IMR-90 (cell line): ENCODE measurements around the gene SLC16A8. TPM values are rescaled to one million over a fixed set of nuclear protein-coding genes. Genes with fewer than 3 reads are reported as not detected.

Source experiments
- ATAC-seq: fragments of 200-7000 bp; cut with Tn5 transposase; 2 replicates; pipeline ENCODE4 v1.9.1; 2020; ENCODE audit warnings: low read depth, mild to moderate bottlenecking, moderate library complexity
- BruUV-seq: library from RNA; stranded (reverse); fragments of 400-500 nt; replicated peaks from 2 replicates; lab custom pipeline; 2021; lab: Mats Ljungman, UMichigan
- CTCF ChIA-PET: fragments of 300-600 bp; formaldehyde crosslinking; extraction: SDS; loops from one replicate; lab custom pipeline; 2021; ENCODE audit warnings: antibody characterized with exemption; lab: Yijun Ruan, JAX
- POLR2A ChIA-PET: fragments of 300-600 bp; sonication (Branson Sonifier 250); formaldehyde crosslinking; loops from one replicate; lab custom pipeline; 2022; ENCODE audit warnings: antibody characterized with exemption; ENCODE audit not compliant: unreplicated experiment; lab: Charles Lee
- DNase-seq: peaks from one replicate; pipeline ENCODE4 v3.0.0; 2013
- H2AFZ ChIP-seq: replicated peaks from 2 replicates; pipeline ENCODE3; 2013; ENCODE audit warnings: low read length, mild to moderate bottlenecking; ENCODE audit not compliant: poor library complexity
- H2AK5ac ChIP-seq: 2 replicates; pipeline ENCODE4 v1.6.1; 2013; ENCODE audit warnings: low read depth, low read length, inconsistent platforms
- H2AK9ac ChIP-seq: replicated peaks from 2 replicates; pipeline ENCODE3; 2013; ENCODE audit warnings: mild to moderate bottlenecking, low read depth, low read length, moderate library complexity; ENCODE audit not compliant: poor library complexity
- H2BK120ac ChIP-seq: 2 replicates; pipeline ENCODE4 v1.6.1; 2013; ENCODE audit warnings: low read depth, low read length, inconsistent platforms
- H2BK15ac ChIP-seq: 3 replicates; pipeline ENCODE4 v1.6.1; 2013; ENCODE audit warnings: low read depth, low read length, inconsistent platforms
- H2BK20ac ChIP-seq: 2 replicates; pipeline ENCODE4 v1.6.1; 2013; ENCODE audit warnings: low read depth, mild to moderate bottlenecking, inconsistent platforms, low read length, moderate library complexity
- H2BK5ac ChIP-seq: 2 replicates; pipeline ENCODE4 v1.6.1; 2013; ENCODE audit warnings: mild to moderate bottlenecking, low read depth, low read length, inconsistent platforms; ENCODE audit not compliant: poor library complexity, severe bottlenecking
- H3K14ac ChIP-seq: replicated peaks from 2 replicates; pipeline ENCODE4 v1.6.1; 2013; ENCODE audit warnings: low read depth, low read length, inconsistent platforms
- H3K18ac ChIP-seq: 2 replicates; pipeline ENCODE4 v1.6.1; 2013; ENCODE audit warnings: low read depth, low read length, control low read depth
- H3K23ac ChIP-seq: 2 replicates; pipeline ENCODE4 v1.6.1; 2013; ENCODE audit warnings: low read depth, low read length, inconsistent platforms
- H3K27ac ChIP-seq: 2 replicates; pipeline ENCODE4 v1.5.1; 2013; ENCODE audit warnings: mild to moderate bottlenecking, control low read depth, low read length; ENCODE audit not compliant: insufficient read depth
- H3K27me3 ChIP-seq: 2 replicates; pipeline ENCODE4 v1.6.1; 2013; ENCODE audit warnings: low read length; ENCODE audit not compliant: control insufficient read depth, insufficient read depth
- H3K36me3 ChIP-seq: 2 replicates; pipeline ENCODE4 v1.6.1; 2013; ENCODE audit warnings: low read length, mixed read lengths; ENCODE audit not compliant: control insufficient read depth, insufficient read depth
- H3K4ac ChIP-seq: 2 replicates; pipeline ENCODE4 v1.6.1; 2013; ENCODE audit warnings: low read depth, low read length, inconsistent platforms
- H3K4me1 ChIP-seq: 2 replicates; pipeline ENCODE4 v1.6.1; 2013; ENCODE audit warnings: low read length, mixed read lengths; ENCODE audit not compliant: control insufficient read depth, insufficient read depth
- H3K4me2 ChIP-seq: 2 replicates; pipeline ENCODE4 v1.6.1; 2013; ENCODE audit warnings: low read depth, mild to moderate bottlenecking, control low read depth, low read length, moderate library complexity
- H3K4me3 ChIP-seq: 2 replicates; pipeline ENCODE4 v1.5.1; 2013; ENCODE audit warnings: low read depth, mild to moderate bottlenecking, control low read depth, low read length, moderate library complexity; ENCODE audit not compliant: insufficient read depth
- H3K56ac ChIP-seq: 2 replicates; pipeline ENCODE4 v1.6.1; 2013; ENCODE audit warnings: low read length, inconsistent platforms; ENCODE audit not compliant: insufficient read depth; ENCODE audit errors: extremely low read depth
- H3K79me1 ChIP-seq, 2 experiments: 2 replicates each; pipeline ENCODE4 v1.6.1; 2013; ENCODE audit warnings: low read length in 2 of 2, inconsistent platforms in 1 of 2, low read depth in 1 of 2
- H3K9ac ChIP-seq: 2 replicates; pipeline ENCODE4 v1.6.1; 2013; ENCODE audit warnings: low read depth, low read length, control low read depth
- H3K9me1 ChIP-seq: 2 replicates; pipeline ENCODE4 v1.6.1; 2013; ENCODE audit warnings: low read length, inconsistent platforms; ENCODE audit not compliant: insufficient read depth
- H3K9me3 ChIP-seq: 2 replicates; pipeline ENCODE4 v1.6.1; 2013; ENCODE audit warnings: low read length; ENCODE audit not compliant: control insufficient read depth, insufficient read depth
- H4K20me1 ChIP-seq: 2 replicates; pipeline ENCODE4 v1.6.1; 2013; ENCODE audit warnings: low read length, inconsistent platforms; ENCODE audit not compliant: insufficient read depth
- H4K5ac ChIP-seq: 2 replicates; pipeline ENCODE4 v1.6.1; 2013; ENCODE audit warnings: mild to moderate bottlenecking, low read depth, low read length, control low read depth
- H4K8ac ChIP-seq, 2 experiments: 2 replicates each; pipeline ENCODE4 v1.6.1; 2013; ENCODE audit warnings: low read depth in 2 of 2, low read length in 2 of 2, control low read depth in 1 of 2, inconsistent platforms in 1 of 2
- H4K91ac ChIP-seq: 2 replicates; pipeline ENCODE4 v1.6.1; 2013; ENCODE audit warnings: low read depth, low read length, inconsistent platforms; ENCODE audit not compliant: insufficient read depth
- BHLHE40 ChIP-seq: fragments of 150-350 bp; IDR thresholded peaks from 2 replicates; pipeline ENCODE4 v1.6.1; 2016; ENCODE audit warnings: mild to moderate bottlenecking, low read depth, low read length
- CEBPB ChIP-seq: IDR thresholded peaks from 2 replicates; pipeline ENCODE4 v1.6.1; 2012; ENCODE audit warnings: low read depth, low read length, improper control_type of control experiment
- CHD1 ChIP-seq: IDR thresholded peaks from 2 replicates; pipeline ENCODE4 v1.6.1; 2012; ENCODE audit warnings: low read depth, low read length, improper control_type of control experiment
- CTCF ChIP-seq: conservative IDR thresholded peaks from 2 replicates; pipeline ENCODE4 v1.5.1; 2012; ENCODE audit warnings: mild to moderate bottlenecking, low read depth, low read length, improper control_type of control experiment
- ELK1 ChIP-seq: fragments of 150-350 bp; IDR thresholded peaks from 2 replicates; pipeline ENCODE4 v1.6.1; 2016; ENCODE audit warnings: low read depth, mild to moderate bottlenecking, low read length, moderate library complexity, borderline replicate concordance
- FOS ChIP-seq: fragments of 150-350 bp; IDR thresholded peaks from 2 replicates; pipeline ENCODE4 v1.6.1; 2016; ENCODE audit warnings: low read depth, low read length
- MAFK ChIP-seq: IDR thresholded peaks from 2 replicates; pipeline ENCODE4 v1.6.1; 2012; ENCODE audit warnings: low read depth, low read length, improper control_type of control experiment
- MAZ ChIP-seq: IDR thresholded peaks from 2 replicates; pipeline ENCODE4 v1.6.1; 2012; ENCODE audit warnings: low read depth, mild to moderate bottlenecking, low read length, improper control_type of control experiment, moderate library complexity, borderline replicate concordance
- MXI1 ChIP-seq: IDR thresholded peaks from 2 replicates; pipeline ENCODE4 v1.6.1; 2012; ENCODE audit warnings: low read depth, mild to moderate bottlenecking, low read length, moderate library complexity, borderline replicate concordance
- NFE2L2 ChIP-seq: fragments of 150-350 bp; IDR thresholded peaks from 2 replicates; pipeline ENCODE4 v1.6.1; 2016; ENCODE audit warnings: low read depth, mild to moderate bottlenecking, low read length
- POLR2A ChIP-seq: IDR thresholded peaks from 2 replicates; pipeline ENCODE4 v1.6.1; 2012; ENCODE audit warnings: mild to moderate bottlenecking, low read depth, low read length
- RAD21 ChIP-seq: IDR thresholded peaks from 2 replicates; pipeline ENCODE4 v1.6.1; 2012; ENCODE audit warnings: low read length, improper control_type of control experiment
- RCOR1 ChIP-seq: IDR thresholded peaks from 2 replicates; pipeline ENCODE4 v1.6.1; 2012; ENCODE audit warnings: mild to moderate bottlenecking, low read length, improper control_type of control experiment; ENCODE audit not compliant: insufficient replicate concordance
- RFX5 ChIP-seq: IDR thresholded peaks from 2 replicates; pipeline ENCODE4 v1.8.0; 2012; ENCODE audit warnings: low read depth, mild to moderate bottlenecking, low read length, moderate library complexity
- SMC3 ChIP-seq: fragments of 150-350 bp; IDR thresholded peaks from 2 replicates; pipeline ENCODE4 v1.6.1; 2016; ENCODE audit warnings: low read depth, mild to moderate bottlenecking, antibody characterized with exemption, low read length, moderate library complexity
- USF2 ChIP-seq: fragments of 150-350 bp; IDR thresholded peaks from 2 replicates; pipeline ENCODE4 v1.6.1; 2017; ENCODE audit warnings: mild to moderate bottlenecking, antibody characterized with exemption, low read length, low read depth
- WGBS, 2 experiments: methylation state at CpG; one replicate each; pipeline versions ENCODE4 v1.1.5 to v1.1.7; 2013; ENCODE audit warnings: missing lambda C conversion rate in 2 of 2; ENCODE audit not compliant: insufficient read length in 1 of 2; ENCODE audit errors: extremely low coverage in 2 of 2; 5-methylcytosine and 5-hydroxymethylcytosine counted together
- dilution Hi-C: fragments of 300-500 bp; cut with HindIII; formaldehyde crosslinking; loops from one replicate; pipeline ENCODE4 v1.14.3; 2018; ENCODE audit warnings: low sequenced_read_pairs; ENCODE audit not compliant: unreplicated experiment
- in situ Hi-C: fragments of 300-500 bp; cut with MboI; formaldehyde crosslinking; loops from 3 replicates; pipeline ENCODE4 v1.14.3; 2019; ENCODE audit warnings: low sequenced_read_pairs, inconsistent platforms, mixed read lengths
- intact Hi-C: fragments of 100-400 bp; cut with micrococcal nuclease; formaldehyde crosslinking; loops from 2 replicates; pipeline ENCODE4 v1.10.0; 2022
- polyA plus RNA-seq, 3 experiments: library from polyadenylated mRNA; depleted of rRNA; stranded (reverse); fragments of >200 nt; gene quantifications; 2 replicates each; pipeline ENCODE4 v1.2.3, GENCODE V29; 2012; ENCODE audit warnings: low replicate concordance in 1 of 3
- total RNA-seq: library from RNA; depleted of rRNA; stranded (reverse); fragments of >200 nt; gene quantifications from 2 replicates; pipeline ENCODE4 v1.2.3, GENCODE V29; 2012

The SLC16A8 gene
- total and polyA plus RNA-seq, 2 of the 4 experiments (the other 2 are of a cell fraction): not detected

- in situ Hi-C loops: loop anchor here (10.0 kb wide), 1 partner anchor 524 kb away; the partner anchor contains the start of gene DMC1
- ChIA-PET POLR2A (no interaction called here), CTCF (no interaction called here)
These were observed 33.3 kb downstream of the SLC16A8 start for GRCh38 chr22:38050720-38051119.

More at GRCh38 chr22:38050720-38051119, 33.3 kb downstream of the SLC16A8 start:
- Histone ChIP-seq H3K9me3 (no peaks in the 10 kb centered on the region), H3K9me1 (no peaks in the 10 kb centered on the region), H3K18ac (no peak overlapping the region), H3K4me1 (peaks cover 2% of the 10 kb centered on the region), H4K5ac (no peak overlapping the region), H3K14ac (no peak overlapping the region), H2BK20ac (no peak overlapping the region), H3K27ac (no peak overlapping the region), H3K27me3 (peaks cover 5% of the 10 kb centered on the region; the same call in 1 of the 2 replicates), H3K4me3 (no peak overlapping the region), H3K79me1 (no peaks in the 10 kb centered on the region), H4K91ac (no peak overlapping the region), H4K20me1 (no peaks in the 10 kb centered on the region; the same call in 1 of the 2 replicates), H3K4me2 (no peak overlapping the region), H2AFZ (peak overlapping the region; percentile 41), H3K4ac (no peak overlapping the region), H3K23ac (no peak overlapping the region), H2BK15ac (no peak overlapping the region), H3K56ac (no peak overlapping the region), H3K9ac (no peak overlapping the region), H2BK120ac (no peak overlapping the region), H3K36me3 (no peaks in the 10 kb centered on the region), H2BK5ac (no peak overlapping the region), H2AK9ac (no peak overlapping the region), H2AK5ac (peak overlapping the region; percentile 5; the same call in 1 of the 2 replicates), H4K8ac (no peak overlapping the region)
- dilution Hi-C loops (no loop called here), intact Hi-C loops (loop anchor here (5.0 to 10.0 kb wide), 2 partner anchors 654 to 717 kb away; partner anchors contain the start of genes GTPBP1 and JOSD1)
- ATAC-seq (no peak), DNase-seq (no peak)
- TF ChIP-seq CEBPB: no peak
- TF ChIP-seq NFE2L2: no peak
- TF ChIP-seq CHD1: no peak
- no peak for TF ChIP-seq MAFK
- TF ChIP-seq RAD21: no peak
- TF ChIP-seq FOS: no peak
- TF ChIP-seq USF2: no peak
- no peak for TF ChIP-seq SMC3
- no peak for TF ChIP-seq BHLHE40
- no peak for TF ChIP-seq CTCF
- no peak for TF ChIP-seq RFX5
- TF ChIP-seq ELK1: no peak
- TF ChIP-seq MXI1: no peak
- TF ChIP-seq POLR2A: no peak
- TF ChIP-seq MAZ: no peak
- TF ChIP-seq RCOR1: no peak
- BruUV-seq: no TSS peak
- 75% methylated on average over 2 of the region's 7 CpGs; no CpG with 5 or more reads in 1 of the 2 experiments for WGBS, 2 experiments
